ENCODE results near the gene PMPCA. TPM values are rescaled to one million over a fixed set of nuclear protein-coding genes. Genes with fewer than 3 reads are reported as not detected.

The PMPCA gene
- polyA plus RNA-seq, 1 of the 3 experiments (the other 2 are of a cell fraction) = 125 TPM

DNA sequence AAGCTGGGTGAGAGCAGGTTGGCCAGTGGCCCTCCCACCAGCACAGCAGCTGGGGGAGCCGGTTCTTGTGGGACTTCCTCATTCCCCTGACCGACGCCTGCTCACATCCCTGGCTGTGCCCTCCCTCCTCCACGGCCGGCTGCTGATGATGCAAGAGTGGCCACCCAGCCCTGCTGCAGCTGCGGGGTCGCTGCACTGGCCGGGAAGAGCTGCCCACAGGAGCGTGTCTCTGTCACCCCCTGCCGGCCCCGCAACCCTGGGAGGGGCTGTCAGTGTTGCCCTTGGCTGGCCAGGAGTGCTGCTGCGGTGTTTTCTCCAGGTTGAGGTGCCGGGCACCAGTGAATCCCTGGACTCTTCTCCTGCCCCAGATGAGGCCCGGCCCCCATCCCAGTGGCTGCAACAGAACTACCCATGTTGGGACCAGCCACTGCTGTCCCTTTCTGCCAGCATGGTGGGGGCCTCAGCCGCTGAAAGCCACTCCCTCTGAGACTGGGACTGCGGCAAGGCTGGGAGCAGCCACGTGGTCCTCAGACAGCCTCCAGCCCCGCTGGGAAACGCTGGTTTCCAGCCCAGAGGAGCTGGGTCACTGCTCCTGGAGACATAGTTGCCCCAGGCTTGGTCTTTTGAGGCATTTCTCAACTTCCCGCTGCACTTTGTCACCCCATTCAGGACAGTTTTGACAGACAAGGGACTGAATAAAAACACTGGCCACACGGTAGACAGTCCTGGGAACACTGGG lies 37.7 kb upstream of the PMPCA start (continued):
- TF ChIP-seq, protein P1, sequence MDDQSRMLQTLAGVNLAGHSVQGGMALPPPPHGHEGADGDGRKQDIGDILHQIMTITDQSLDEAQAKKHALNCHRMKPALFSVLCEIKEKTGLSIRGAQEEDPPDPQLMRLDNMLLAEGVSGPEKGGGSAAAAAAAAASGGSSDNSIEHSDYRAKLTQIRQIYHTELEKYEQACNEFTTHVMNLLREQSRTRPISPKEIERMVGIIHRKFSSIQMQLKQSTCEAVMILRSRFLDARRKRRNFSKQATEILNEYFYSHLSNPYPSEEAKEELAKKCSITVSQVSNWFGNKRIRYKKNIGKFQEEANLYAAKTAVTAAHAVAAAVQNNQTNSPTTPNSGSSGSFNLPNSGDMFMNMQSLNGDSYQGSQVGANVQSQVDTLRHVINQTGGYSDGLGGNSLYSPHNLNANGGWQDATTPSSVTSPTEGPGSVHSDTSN (IDR thresholded peaks at IDR 0.05) = no peak
- TF ChIP-seq EP300 (IDR thresholded peaks at IDR 0.05; ENCODE audit: borderline replicate concordance in 1 of 2, low read depth in 1 of 2, low read length in 1 of 2) (no peak; a peak in 1 of 4 replicates), SIN3A (IDR thresholded peaks at IDR 0.05; ENCODE audit: borderline replicate concordance, low read depth, low read length) (no peak), CHD2 (IDR thresholded peaks at IDR 0.05; ENCODE audit: low read length, partially characterized antibody) (no peak), GABPA (IDR thresholded peaks at IDR 0.05; ENCODE audit: low read depth) (no peak)
- TF ChIP-seq, protein P2, sequence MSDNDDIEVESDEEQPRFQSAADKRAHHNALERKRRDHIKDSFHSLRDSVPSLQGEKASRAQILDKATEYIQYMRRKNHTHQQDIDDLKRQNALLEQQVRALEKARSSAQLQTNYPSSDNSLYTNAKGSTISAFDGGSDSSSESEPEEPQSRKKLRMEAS (IDR thresholded peaks at IDR 0.05; ENCODE audit: low read depth) = 0 out of 2 replicates have a peak, but pooled peaks have one; percentile 9
- TF ChIP-seq, protein P3, sequence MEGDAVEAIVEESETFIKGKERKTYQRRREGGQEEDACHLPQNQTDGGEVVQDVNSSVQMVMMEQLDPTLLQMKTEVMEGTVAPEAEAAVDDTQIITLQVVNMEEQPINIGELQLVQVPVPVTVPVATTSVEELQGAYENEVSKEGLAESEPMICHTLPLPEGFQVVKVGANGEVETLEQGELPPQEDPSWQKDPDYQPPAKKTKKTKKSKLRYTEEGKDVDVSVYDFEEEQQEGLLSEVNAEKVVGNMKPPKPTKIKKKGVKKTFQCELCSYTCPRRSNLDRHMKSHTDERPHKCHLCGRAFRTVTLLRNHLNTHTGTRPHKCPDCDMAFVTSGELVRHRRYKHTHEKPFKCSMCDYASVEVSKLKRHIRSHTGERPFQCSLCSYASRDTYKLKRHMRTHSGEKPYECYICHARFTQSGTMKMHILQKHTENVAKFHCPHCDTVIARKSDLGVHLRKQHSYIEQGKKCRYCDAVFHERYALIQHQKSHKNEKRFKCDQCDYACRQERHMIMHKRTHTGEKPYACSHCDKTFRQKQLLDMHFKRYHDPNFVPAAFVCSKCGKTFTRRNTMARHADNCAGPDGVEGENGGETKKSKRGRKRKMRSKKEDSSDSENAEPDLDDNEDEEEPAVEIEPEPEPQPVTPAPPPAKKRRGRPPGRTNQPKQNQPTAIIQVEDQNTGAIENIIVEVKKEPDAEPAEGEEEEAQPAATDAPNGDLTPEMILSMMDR (IDR thresholded peaks at IDR 0.05) = peak; percentile 21; the same call in 1 of the 2 replicates

DNA sequence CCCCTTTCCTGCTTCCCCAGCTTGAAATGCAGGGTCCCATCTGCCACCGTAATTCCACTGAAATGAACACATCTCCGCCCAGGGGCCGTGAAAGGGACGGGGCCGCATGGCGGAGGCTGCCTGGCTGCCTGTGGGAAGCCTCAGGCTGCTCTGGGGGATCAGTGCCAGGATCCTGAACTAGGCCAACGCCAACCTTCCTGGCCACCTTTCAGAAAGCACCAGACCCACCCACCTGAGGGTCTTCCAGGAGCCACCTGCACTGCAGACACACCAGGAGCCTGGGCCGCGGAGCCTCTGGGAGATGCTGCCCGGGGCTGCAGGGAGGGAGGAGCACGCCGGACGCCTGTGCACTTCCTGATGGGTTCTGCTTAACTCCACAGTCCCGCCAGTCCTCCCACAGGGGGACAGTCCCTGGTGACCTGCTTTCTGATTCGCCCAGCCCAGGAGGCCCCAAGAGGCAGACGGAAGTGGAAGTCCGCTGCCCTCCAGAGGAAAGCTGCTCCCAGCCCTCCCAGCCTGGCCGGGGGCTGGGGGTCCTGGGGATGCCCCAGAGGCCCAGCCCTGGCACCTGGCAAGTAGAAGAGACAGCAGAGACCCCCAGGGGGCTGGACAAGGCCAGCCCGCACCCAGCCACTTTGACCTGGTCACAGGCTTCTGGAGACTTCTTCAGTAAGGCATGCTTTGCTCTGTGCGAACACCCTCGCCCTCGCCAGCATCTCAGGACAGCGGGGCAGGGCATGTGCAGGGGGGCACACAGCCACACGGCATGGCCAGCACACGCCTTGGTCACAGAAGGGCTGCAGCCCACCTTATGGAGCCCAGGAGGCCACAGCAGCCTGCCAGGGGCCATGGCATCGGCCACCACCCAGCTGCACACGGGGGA lies 36.9 kb upstream of the PMPCA start, which contains the start of gene CARD9:
CARD9 (minus strand) TSS at position 370 of the 883 bp plus-strand sequence. CDS start 1,591 bp downstream, outside the sequence.
- H3K4me2 ChIP-seq = no peak within 1 kb of the TSS
- DNase-seq = peak; percentile 83
- peaks cover 0 to 43% of the 10 kb centered on the region in 2 experiments; a peak in 1 of 4 replicates for H3K4me1 ChIP-seq (ENCODE audit: control insufficient read depth in 1 of 2, insufficient read depth in 2 of 2, low read depth in 1 of 2, low read length in 1 of 2)

More for the DNA sequence above, 36.9 kb upstream of the PMPCA start, which contains the start of gene CARD9:
- Histone ChIP-seq H3K27ac (ENCODE audit: low read depth in 2 of 2, low read length in 1 of 2) (peak within 1 kb of the TSS in 1 of 2 experiments; percentile 90; a peak in 2 of 4 replicates), H3K4me3 (ENCODE audit: low read depth in 2 of 2, low read length in 1 of 2) (peak within 1 kb of the TSS in 1 of 2 experiments; percentile 21; a peak in 1 of 4 replicates), H3K79me2 (ENCODE audit: insufficient read depth) (no peaks in the 10 kb centered on the region), H3K27me3 (ENCODE audit: insufficient read depth) (no peaks in the 10 kb centered on the region), H3K9ac (no peak within 1 kb of the TSS), H3K9me2 (no peaks in the 10 kb centered on the region), H4K20me1 (ENCODE audit: insufficient read depth) (no peaks in the 10 kb centered on the region), H3F3A (replicated peaks; ENCODE audit: insufficient read depth) (no peaks in the 10 kb centered on the region), H3K36me3 (replicated peaks in 1 of 2; ENCODE audit: control insufficient read depth in 1 of 2, insufficient read depth in 2 of 2, low read length in 1 of 2) (peaks cover 0 to 24% of the 10 kb centered on the region in 2 experiments), H2AFZ (ENCODE audit: low read depth) (no peak within 1 kb of the TSS), H3K9me3 (no peaks in the 10 kb centered on the region)
- CTCF ChIA-PET = interaction anchor here (0.6 to 5.5 kb wide), 18 partner anchors 10 to 251 kb away, joined by 3 to 65 read pairs (median 4); partner anchors contain the start of genes DNLZ, GPSM1 and SNAPC4
- WGBS (ENCODE audit: low lambda C conversion rate) = 70% methylated on average over 18 of the region's 27 CpGs
- POLR2A ChIA-PET = interaction anchor here (0.5 to 3.7 kb wide), 7 partner anchors 8 to 264 kb away, joined by 3 to 36 read pairs (median 5); partner anchors contain the start of gene DNLZ
- TF ChIP-seq FOSL2 (IDR thresholded peaks at IDR 0.05; ENCODE audit: borderline replicate concordance, low read depth) (no peak), CHD2 (IDR thresholded peaks at IDR 0.05; ENCODE audit: low read length, partially characterized antibody) (no peak), YY1 (IDR thresholded peaks at IDR 0.05; ENCODE audit: low read depth) (no peak), RXRA (IDR thresholded peaks at IDR 0.05; ENCODE audit: borderline replicate concordance, low read depth) (no peak), GATA2 (CRISPR knock-in tag; IDR thresholded peaks at IDR 0.05) (no peak), NFIC (IDR thresholded peaks at IDR 0.05; ENCODE audit: borderline replicate concordance) (no peak), MXI1 (IDR thresholded peaks at IDR 0.05; ENCODE audit: low read depth, low read length) (no peak; the same call in 1 of the 2 replicates), TCF12 (IDR thresholded peaks at IDR 0.05) (no peak)
- TF ChIP-seq, protein P4, sequence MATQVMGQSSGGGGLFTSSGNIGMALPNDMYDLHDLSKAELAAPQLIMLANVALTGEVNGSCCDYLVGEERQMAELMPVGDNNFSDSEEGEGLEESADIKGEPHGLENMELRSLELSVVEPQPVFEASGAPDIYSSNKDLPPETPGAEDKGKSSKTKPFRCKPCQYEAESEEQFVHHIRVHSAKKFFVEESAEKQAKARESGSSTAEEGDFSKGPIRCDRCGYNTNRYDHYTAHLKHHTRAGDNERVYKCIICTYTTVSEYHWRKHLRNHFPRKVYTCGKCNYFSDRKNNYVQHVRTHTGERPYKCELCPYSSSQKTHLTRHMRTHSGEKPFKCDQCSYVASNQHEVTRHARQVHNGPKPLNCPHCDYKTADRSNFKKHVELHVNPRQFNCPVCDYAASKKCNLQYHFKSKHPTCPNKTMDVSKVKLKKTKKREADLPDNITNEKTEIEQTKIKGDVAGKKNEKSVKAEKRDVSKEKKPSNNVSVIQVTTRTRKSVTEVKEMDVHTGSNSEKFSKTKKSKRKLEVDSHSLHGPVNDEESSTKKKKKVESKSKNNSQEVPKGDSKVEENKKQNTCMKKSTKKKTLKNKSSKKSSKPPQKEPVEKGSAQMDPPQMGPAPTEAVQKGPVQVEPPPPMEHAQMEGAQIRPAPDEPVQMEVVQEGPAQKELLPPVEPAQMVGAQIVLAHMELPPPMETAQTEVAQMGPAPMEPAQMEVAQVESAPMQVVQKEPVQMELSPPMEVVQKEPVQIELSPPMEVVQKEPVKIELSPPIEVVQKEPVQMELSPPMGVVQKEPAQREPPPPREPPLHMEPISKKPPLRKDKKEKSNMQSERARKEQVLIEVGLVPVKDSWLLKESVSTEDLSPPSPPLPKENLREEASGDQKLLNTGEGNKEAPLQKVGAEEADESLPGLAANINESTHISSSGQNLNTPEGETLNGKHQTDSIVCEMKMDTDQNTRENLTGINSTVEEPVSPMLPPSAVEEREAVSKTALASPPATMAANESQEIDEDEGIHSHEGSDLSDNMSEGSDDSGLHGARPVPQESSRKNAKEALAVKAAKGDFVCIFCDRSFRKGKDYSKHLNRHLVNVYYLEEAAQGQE (IDR thresholded peaks at IDR 0.05; ENCODE audit: low read depth, low read length) = no peak
- TF ChIP-seq, protein P5, sequence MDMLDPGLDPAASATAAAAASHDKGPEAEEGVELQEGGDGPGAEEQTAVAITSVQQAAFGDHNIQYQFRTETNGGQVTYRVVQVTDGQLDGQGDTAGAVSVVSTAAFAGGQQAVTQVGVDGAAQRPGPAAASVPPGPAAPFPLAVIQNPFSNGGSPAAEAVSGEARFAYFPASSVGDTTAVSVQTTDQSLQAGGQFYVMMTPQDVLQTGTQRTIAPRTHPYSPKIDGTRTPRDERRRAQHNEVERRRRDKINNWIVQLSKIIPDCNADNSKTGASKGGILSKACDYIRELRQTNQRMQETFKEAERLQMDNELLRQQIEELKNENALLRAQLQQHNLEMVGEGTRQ (IDR thresholded peaks at IDR 0.05; ENCODE audit: borderline replicate concordance, low read depth, low read length) = no peak

Measured in SK-N-SH (cell line).